Measurements from ENCODE around the gene EXOC4.

EXOC4 gene

DNA sequence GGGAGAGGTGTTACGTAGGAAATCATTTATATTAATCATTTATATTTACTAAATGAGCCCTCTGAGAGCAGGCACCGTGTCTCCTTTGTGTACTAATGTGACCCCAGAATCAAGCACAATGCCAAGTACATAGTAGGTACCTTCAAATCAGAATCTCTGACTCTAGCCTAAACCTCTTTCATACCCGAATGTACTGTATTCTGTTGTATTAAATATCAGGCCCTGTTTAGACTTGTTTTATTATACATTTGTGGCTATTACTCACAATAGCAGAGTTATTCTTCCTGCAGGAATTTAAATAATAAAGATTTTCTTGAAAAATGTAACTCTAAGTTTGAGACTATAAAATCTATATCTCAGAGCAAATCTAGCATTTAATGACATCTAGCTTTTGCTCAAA is 297.3 kb downstream of the EXOC4 start:
- no peak for DNase-seq

DNA sequence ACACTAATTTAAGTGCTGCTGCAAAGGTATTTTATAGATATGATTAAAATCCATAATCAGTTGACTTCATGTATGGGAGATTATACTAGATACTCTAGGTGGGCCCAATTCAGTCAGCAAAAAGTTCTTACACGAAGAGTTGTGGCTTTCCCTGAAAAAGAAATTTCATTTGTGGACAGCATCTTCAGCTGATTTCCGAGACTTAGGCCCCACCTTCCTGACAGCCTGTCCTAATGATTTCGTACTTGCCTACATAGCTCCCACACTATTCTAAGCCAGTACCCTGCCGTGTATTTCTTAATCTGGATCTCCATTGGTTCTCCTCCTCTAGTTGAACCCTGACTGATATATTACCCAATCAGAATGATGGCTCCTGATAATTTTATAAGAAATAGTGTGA is 297.9 kb downstream of the EXOC4 start:
- no peak for DNase-seq

DNA sequence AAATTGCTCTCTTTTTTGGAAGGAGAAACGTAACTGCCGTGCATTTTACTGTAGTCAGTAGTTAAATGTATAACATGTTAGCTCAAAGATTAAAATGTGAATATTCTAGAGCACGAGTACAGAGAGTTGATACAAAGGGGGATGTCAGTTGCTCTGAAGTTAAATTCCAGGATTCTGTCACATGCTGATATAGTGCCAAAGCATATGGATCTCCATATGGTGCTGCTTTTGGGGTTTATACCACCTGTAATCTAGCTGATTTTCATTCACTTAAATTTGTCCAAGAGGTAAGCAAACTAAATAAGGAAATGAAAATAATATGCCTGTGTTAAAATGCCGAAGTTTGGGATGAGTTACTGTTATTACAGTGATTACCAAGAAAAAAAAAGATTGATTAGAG is 298.6 kb downstream of the EXOC4 start:
- no peak for DNase-seq

DNA sequence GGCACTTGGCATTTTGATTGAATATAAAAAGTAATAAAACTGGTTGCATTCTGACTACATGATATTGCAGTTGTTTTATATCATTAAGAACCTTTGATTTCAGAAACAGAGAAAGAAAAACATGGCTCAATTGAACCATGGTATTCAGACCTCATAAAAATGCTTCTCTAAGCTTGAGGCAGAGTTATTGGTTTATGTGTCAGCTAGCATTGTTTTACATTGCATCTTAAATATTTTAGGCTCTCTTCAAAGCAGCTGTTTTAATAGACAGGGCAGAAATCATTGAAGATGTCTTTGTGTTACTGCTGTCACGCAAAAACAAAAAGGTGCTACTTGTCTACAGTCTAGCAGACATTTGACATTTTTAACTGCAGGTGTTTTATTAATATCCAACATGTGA is 299.2 kb downstream of the EXOC4 start:
- DNase-seq: no peak

DNA sequence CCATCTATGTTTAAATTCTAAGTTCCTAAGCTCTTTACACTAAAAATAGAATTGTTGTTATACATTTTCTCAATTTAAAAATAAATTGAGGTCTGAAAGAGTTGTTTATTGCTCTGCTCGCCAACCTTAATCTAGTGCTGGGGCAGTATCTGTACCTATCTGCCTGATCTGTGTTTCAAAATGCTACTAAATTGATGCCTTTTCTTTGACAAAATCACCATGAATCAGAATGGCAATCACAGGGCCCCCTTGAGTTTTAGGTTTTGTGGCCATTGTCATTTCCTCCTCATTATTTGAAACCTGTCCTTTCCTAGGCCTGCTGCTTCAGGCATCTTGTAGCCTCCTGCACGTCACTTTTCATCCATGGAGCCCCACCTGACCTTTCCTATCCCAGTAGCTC is 301.5 kb downstream of the EXOC4 start:
- no peak for DNase-seq

DNA sequence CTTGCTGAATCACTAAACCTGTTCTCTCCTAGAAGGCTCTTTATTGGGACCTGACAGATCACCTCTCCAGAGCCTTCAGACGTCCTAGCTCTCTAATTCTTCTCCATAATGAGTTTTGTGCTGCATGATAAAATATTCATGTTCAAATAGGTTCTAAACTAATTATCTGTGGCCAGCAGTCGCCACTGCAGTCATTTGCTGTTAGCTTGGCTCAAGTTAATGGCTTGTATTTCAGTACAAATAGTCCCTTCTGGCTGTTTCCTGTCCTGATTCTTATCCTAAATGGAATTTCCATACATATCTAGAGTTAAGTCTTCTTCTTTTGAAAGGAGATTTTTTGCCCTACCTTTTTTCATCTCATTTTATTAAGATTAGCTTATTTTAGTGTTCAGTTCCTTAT is 303.2 kb downstream of the EXOC4 start:
- DNase-seq: no peak

DNA sequence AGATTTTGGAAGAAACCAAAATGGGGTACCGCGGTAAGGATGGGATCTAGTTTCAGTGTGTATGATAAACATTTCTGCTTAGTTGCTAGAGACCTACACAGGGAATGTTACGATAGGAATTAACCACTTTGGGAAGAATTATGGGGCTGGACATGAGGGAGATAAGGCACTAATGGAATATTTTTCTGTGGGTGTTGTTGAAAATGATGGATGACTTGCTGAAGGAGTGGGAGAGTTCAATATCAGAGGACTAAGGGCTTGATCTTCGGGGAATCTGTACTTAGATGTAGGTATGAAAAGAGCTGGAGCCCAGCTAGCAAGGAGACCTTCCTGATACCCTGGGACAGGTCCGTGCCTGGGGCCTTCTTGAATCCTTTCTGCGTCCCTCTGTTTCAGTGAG is 303.7 kb downstream of the EXOC4 start:
- DNase-seq: no peak

DNA sequence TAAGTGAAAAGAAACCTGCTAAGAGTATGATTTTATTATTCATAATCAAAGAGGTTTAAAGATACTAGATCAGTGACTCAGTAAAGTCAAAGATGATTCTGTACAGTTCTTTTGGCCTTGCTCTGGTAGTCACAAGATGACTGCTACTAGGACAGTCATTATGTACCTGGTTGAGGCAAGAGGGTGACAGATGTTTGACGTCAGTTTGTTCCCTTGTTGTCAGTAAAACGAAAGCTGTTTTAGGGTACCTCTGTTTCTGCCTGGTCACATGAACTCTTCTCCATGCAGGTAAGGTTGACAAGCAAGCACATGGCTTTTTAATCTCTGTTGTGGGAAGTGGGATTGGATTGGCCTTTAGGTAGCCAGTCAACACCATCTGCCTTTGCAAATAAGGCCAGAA is 308.0 kb downstream of the EXOC4 start:
- DNase-seq: no peak

DNA sequence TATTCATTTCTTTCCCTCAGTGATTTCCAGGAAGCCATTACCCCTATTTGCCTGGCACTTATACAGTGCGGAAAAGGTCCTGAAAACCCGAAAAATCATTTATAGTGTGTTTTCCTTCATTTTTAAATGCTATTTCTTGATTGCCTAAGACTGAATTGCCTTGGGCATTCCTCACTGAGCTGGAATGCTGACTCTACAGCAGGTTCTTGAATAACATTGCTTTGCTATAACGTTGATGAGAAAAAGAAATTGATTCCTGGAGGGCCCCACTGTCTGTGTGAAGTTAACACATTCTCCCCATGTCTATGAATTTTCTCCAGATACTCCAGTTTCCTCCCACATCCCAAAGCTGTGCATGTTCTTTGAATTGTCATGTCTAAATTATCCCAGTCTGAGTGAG is 308.5 kb downstream of the EXOC4 start:
- DNase-seq: peak; percentile 17

DNA sequence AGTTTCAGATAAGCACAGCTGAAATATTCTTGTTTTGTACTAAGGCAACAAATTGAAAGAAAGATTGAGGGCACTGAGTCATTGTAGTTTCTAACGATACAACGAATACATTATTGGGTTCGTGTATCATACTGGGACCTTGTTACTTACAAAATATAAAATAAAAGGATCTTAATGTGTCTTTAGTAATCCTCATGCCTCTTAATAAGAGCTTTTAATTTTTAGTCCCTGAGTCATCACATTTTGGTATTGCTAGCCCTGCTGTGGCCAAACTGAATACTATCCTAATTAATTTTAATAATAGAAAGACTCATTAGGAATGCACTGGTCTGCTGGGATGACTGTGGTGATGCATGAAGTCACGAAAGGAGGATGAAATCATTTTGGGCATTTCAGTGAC is 309.7 kb downstream of the EXOC4 start:
- DNase-seq: peak; percentile 79

DNA sequence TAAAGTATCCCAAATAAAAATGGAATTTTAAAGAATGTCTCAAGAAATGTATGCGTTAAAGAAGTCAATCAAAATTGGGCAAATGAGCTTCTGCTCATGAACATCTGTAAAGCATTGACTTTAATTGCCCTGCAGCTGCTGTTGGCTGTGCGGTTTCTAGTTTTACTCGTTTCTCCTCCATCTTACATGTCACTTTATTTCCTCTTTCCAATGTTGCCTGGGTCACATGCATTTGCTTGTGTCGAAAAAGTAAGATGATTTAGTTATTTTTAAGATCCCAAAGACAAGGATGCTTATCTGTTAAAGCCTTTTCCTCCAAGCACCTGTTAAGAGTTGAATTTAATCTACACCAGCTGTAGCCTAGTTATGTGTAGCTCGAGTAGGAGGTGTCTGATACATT is 310.4 kb downstream of the EXOC4 start:
- no peak for DNase-seq

DNA sequence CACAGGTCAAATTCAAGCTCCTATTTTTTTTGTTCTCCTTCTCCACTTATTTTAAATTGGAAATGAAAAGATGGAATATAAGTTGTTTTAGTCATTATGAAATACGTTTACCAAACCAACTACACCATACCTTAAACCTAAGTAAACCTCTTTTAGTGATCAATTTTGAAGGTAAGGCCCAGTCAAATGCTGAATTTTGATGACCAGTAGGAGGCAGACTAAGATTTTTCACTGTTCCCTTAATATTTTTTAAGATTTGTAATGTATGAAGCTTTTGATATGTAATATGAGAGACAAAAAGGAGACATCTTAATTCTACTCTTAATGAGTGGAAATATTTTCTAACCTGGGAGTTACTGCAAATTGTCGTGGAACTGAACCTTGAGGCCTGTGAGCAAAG is 311.6 kb downstream of the EXOC4 start:
- no peak for DNase-seq

DNA sequence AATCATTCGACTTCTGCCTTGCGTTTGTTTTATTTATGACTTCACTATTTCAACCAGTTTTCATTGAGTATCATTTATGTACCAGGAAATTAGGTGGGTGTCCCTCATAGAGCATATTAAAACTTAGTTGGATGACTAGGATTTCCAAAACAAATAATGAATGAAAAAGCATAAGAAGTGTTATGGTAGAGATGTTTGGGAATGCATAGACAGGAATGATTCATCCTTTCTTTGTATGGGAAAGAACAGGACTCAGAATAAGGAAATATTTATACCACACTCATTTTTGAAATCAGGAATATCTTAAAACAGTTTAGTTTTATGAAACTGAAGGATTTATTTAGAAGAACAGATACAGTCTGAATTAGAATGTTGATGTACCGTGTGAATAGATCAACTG is 315.7 kb downstream of the EXOC4 start:
- DNase-seq: peak; percentile 19

DNA sequence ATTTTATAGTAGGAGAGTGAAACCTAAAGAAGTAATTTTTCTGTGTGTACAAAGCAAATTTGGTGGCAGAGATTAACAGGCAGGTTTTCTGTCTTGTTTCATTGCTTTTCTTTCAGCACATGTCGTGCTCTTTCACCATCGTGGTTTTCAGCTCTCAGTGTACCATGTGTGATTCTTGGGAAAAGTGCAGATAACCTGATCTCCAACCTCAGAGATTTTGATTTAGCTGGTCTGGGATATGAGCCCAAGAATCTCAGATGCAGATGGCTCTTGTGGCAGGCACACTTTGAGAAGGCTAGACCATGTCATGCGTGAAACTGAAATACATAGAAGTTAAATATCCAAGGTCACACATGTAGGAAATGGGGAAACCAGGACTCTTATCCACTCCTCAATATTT is 317.4 kb downstream of the EXOC4 start:
- DNase-seq: peak; percentile 9

DNA sequence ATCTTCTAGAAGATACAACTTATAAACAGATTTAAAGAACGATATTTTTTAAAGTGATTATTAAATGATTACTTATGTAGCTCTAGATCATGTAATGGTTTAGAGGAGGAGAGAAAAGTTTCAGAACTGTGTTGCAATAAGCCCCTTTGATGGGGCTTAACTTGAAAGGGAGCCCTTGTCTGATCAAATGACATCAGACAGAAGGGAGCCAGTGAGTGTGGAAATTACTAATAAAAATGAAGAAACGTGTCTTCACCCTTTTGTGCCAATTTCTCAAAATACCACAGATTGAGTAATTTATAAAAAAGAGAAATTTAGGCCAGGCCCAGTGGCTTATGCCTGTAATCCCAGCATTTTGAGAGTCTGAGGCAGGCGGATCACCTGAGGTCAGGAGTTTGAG is 318.2 kb downstream of the EXOC4 start:
- DNase-seq: peak; percentile 20

DNA sequence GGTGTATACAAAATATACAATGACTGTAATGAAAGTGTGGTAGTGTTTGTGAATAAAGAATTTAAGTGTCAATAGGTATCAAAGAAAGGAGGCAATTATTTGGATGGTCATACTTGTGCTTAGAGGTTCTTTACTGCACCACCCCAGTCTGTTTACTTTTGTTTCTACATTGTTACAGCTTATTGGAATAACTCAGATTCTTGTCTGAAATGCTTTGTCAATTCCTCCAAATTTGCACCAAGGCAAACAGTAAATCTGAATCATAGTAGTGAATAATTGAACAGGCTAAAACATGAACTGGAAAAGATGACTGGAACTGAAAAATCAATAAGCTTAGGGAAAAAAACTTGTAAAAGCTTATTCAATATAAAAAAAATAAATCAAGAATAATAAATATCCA is 319.2 kb downstream of the EXOC4 start:
- DNase-seq: no peak

DNA sequence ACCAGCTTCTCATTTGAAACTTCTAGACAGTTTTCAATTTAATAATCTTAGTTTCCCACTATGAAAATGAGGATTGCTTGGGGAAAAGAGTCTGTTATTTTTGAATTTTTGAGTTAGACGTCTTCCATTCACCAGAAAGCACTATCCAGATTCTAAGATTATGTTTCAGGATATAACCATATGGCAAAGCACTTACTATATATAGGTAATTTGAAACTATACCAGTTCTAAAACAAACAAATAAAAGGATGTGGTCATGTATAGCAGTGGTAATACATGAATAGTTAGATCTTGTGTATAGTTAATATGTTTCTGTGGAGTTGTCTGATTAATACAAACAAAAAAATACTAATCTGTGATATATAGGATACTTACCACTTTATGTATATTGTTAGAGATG is 320.0 kb downstream of the EXOC4 start:
- DNase-seq: no peak

DNA sequence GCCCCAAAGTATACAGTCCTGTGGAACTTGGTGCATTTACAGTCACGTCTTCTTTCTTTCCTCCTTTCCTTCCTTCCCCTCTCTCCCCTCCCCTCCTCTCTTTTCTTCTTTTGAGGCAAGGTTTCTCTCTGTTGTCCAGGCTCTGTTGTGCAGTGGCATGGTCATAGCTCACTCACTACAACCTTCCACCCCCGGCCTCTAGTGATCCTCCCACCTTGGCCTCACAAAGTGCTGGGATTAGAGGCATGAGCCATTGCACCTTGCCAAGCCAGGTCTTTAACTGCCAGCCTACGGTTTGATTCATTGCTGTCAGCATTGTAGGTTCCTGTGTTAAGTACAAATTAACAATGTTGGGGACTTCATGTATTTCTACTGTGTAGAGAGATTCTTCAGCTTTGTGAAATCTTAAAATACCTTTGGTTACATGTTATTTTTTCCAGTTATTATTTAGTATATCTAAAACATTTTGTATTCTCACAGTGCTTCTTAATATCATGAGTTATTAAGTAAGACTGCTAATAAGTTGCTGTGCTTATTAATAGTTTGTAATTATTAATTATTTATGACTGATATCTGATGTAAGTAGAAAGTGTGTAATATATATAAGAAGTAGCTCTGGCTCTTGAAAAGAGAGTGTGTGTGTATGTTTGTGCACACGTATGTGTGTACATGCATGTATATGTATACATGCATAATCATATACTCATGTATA is 320.8 kb downstream of the EXOC4 start:
- DNase-seq: no peak

DNA sequence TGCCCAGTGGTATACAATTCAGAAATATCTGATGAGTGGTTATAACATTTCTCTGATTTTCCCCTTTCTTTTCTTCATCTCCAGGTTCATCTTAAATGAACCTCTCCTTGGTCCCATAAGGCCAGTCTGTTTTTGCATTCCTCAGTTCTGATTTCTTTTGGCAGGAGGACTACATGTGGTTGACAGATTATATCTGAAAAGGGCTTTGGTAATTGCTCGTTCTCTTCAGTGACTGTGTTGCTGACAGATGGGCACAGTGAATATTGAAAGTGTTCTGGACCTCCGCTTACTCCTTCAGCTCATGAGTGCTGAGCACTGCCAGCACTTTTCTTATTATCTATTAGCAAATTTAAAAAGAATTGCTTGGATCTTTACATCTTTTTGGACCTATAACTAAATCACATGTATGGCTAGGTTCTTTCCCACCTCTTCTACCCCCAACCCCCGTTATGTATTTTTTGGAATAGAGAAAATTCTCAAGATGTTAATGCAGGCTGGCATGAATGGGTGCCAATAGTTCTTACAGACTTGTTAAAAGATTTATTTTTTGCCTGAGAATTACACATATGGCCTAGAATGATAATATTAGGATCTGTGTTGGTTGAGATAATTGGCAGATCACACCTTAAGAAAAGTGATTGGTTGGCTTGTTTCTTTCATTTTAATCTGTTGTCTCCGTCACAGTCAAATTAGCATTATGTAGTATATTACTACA is 323.0 kb downstream of the EXOC4 start:
- peak; percentile 40 for DNase-seq

DNA sequence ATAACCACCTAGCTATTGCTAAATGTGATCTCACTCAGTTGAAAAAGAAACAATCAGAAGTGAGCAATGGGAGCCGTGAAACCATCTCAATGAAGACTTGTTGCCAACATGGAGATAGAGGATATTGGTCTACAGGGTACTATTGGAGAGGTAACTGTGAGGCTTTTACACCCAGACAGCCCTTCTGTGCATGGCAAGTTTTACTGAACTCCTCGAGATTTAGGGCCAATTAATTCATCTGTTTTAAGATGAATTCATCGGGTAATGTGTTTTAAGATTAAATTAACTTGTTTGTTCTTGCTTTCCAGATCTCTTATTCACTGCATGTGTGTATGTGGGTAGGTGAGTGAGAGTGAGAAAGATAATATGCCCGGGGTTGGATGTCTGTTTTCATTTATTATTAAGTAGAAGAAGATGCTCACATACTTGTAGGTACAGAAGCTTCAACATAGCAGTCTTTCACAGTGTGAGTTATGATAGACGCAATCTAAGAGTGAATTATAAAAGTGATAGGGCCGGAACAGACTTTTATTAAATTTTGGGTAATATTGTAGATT is 323.8 kb downstream of the EXOC4 start:
- no peak for DNase-seq

DNA sequence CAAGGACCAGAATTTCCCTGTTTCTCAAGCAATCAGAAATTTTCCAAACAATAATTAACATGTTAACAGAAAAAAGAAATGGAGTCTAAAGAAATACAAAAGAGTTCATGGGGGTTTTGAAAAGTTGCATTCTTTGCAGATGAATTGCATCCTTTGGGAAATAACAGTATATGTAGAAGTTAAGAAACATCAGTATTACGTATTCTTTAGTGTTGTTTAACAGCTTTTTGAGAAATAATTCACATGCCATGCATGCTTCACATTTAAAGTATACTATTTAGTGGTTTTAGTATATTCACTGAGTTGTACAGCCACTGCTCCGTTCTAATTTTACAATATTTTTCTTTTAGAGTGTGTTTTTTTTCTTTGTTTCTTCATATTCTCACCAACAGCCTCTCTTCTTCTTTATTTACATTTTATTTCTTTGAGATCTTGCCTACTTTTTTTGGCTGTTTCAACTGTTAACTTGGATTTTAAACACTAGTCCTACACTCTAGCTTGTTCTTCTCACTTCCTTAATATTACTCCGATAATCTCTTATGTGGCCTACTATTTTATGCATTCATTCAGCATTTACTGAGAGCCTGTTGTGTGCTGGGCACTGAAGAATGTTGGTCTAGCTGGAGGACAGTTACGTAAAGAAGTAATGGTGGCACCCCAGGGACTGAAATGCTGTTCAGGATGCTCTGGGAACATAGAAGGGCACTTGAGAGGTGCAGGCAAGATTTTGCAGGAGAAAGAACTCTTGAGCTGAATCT is 330.1 kb downstream of the EXOC4 start:
- peak; percentile 92 for DNase-seq

DNA sequence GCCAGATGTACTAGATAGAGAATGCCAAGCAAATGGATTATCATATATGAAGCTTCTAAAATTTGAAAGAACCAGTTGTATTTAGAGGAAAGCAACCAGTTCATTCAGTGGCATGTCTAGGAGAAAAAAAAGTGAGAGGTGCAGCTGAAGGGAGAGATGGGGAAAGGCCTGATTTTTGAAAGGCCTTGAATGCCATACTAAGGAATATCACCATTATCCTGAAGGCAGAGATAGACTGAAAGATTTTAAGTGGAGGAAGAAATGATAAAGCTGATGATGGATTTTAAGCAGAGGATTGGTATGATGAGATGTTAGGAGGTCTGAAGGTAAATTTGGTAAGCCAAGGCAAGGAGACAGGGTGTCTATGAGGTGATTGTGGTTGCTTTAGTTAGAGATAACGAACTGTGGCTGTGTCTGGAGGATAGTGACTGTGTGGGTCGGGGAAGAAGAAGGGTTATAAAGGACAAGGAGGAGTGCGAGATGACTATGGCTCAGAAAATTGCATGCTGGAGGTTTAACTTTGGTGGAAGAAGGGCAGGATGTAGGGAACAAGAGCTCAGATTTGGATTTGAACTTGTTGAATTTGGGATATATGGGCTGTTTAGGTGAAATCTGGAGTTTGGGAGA is 330.8 kb downstream of the EXOC4 start:
- DNase-seq: no peak

DNA sequence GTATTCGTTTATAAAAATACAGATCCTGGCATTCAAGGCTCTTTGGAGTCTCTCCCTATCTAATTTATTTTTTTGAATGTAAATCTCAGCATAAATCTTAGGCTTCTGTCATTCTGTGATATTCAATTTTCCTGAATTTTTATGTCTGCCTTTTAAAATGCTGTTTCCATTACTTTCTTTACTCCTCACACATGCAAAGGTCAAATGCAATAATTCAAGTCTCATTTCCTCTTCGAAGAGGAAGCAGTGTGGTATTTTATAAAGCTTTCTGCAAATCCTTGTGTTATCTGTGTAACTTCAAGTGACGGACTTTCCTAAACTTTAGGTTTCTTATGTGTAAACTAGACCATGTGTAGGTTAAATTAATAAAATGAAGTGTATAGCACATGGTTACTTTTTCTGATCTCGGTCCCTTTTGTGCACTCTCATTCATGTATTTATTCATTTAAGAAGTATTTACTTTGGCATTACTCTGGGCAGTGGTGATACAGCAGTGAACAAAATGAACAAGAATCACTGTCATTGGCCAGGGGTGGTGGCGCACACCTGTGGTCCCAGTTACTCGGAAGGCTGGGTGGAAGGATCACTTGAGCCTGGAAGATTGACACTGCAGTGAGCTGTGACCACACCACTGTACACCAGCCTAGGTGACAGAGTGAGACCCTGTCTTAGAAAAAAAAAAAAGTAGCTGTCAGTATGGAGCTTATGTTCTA is 332.2 kb downstream of the EXOC4 start:
- no peak for DNase-seq
